Transverse colon (tissue), 4 donors: Measurements from ENCODE around the gene SLC29A4. TPM values are rescaled to one million over a fixed set of nuclear protein-coding genes. Genes with fewer than 3 reads are reported as not detected.
A peak's percentile ranks its signal among the peaks of the same experiment; 100 is the strongest.

Experiments
- DNase-seq: peaks from one replicate; pipeline ENCODE4 v3.0.0-alpha.2; 2019
- H3K27ac ChIP-seq, 4 donors: fragments of 200-600 bp; sonication (generic); 2 replicates each; pipeline ENCODE4 v1.5.1; 2016 to 2018; ENCODE audit warnings: inconsistent platforms in 4 of 4
- H3K27me3 ChIP-seq: fragments of 200-600 bp; sonication (generic); 2 replicates; pipeline ENCODE4 v1.5.1; 2017; ENCODE audit warnings: inconsistent platforms
- H3K36me3 ChIP-seq, 4 donors: fragments of 200-600 bp; sonication (generic); 2 replicates each; pipeline ENCODE4 v1.5.1; 2017 to 2019; ENCODE audit warnings: inconsistent platforms in 4 of 4
- H3K4me1 ChIP-seq, 4 donors: fragments of 200-600 bp; sonication (generic); 2 replicates each; pipeline ENCODE4 v1.5.1; 2017 to 2020; ENCODE audit warnings: inconsistent platforms in 4 of 4
- H3K4me3 ChIP-seq, 4 donors: fragments of 200-600 bp; sonication (generic); 1 replicate in 1 of 4; 2 replicates in 3 of 4; pipeline versions ENCODE4 v1.5.1 to v1.6.1; 2017 to 2019; ENCODE audit warnings: inconsistent platforms in 4 of 4
- H3K9me3 ChIP-seq, 2 donors: fragments of 200-600 bp; sonication (generic); 2 replicates each; pipeline ENCODE4 v1.5.1; 2017 to 2019; ENCODE audit warnings: inconsistent platforms in 2 of 2
- EP300 ChIP-seq: sonication (generic); formaldehyde crosslinking; IDR thresholded peaks from one replicate; pipeline ENCODE4 v1.6.1; 2017; ENCODE audit warnings: antibody characterized with exemption, low read depth
- POLR2A ChIP-seq: fragments of 450-650 bp; IDR thresholded peaks from one replicate; pipeline ENCODE4 v1.6.1; 2016; ENCODE audit warnings: antibody characterized with exemption, mild to moderate bottlenecking, moderate library complexity
- POLR2AphosphoS5 ChIP-seq, 3 donors: sonication (generic); formaldehyde crosslinking; IDR thresholded peaks; one replicate each; pipeline ENCODE4 v1.6.1; 2016; ENCODE audit warnings: antibody characterized with exemption in 3 of 3
- WGBS, 2 donors: methylation state at CpG; one replicate each; pipeline ENCODE4 v1.1.5; 2018; ENCODE audit warnings: low coverage in 1 of 2; 5-methylcytosine and 5-hydroxymethylcytosine counted together
- in situ Hi-C, 4 donors: fragments of 200-750 bp; cut with MboI; loops; one replicate each; pipeline versions ENCODE4 v1.15.0 to v1.15.1; 2017; ENCODE audit warnings: low sequenced_read_pairs in 3 of 4, low pct_ligation_motif_present in 1 of 4, low pct_unique_long_range_greater_than_20kb in 1 of 4
- intact Hi-C: fragments of 100-400 bp; cut with DNase I; formaldehyde crosslinking; loops from one replicate; pipeline ENCODE4 v1.15.1; 2023; ENCODE audit warnings: low total_unique reads
- total RNA-seq, 4 donors: library from RNA; depleted of rRNA; stranded (reverse); fragments of >200 nt; gene quantifications; one replicate each; pipeline ENCODE4 v1.1.0, GENCODE V29; 2016
- TF ChIP-seq, protein P1 (sequence below), 5 experiments: fragments of 200-600 bp in 3 of 5; fragments of 450-650 bp in 2 of 5; sonication (generic) in 3 of 5; IDR thresholded peaks; 1 replicate in 2 of 5; 2 replicates in 3 of 5; pipeline ENCODE4 v1.5.1; 2016 to 2017; ENCODE audit warnings: antibody characterized with exemption in 5 of 5, inconsistent platforms in 3 of 5, mild to moderate bottlenecking in 2 of 5, moderate library complexity in 1 of 5

SLC29A4 gene, protein sequence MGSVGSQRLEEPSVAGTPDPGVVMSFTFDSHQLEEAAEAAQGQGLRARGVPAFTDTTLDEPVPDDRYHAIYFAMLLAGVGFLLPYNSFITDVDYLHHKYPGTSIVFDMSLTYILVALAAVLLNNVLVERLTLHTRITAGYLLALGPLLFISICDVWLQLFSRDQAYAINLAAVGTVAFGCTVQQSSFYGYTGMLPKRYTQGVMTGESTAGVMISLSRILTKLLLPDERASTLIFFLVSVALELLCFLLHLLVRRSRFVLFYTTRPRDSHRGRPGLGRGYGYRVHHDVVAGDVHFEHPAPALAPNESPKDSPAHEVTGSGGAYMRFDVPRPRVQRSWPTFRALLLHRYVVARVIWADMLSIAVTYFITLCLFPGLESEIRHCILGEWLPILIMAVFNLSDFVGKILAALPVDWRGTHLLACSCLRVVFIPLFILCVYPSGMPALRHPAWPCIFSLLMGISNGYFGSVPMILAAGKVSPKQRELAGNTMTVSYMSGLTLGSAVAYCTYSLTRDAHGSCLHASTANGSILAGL
- total RNA-seq, result 10 to 100 TPM in 1 of 4 donors, 1 to 10 TPM in 2, under 1 TPM in 1; 0.60 to 36.3 (median 2.6) TPM

DNA sequence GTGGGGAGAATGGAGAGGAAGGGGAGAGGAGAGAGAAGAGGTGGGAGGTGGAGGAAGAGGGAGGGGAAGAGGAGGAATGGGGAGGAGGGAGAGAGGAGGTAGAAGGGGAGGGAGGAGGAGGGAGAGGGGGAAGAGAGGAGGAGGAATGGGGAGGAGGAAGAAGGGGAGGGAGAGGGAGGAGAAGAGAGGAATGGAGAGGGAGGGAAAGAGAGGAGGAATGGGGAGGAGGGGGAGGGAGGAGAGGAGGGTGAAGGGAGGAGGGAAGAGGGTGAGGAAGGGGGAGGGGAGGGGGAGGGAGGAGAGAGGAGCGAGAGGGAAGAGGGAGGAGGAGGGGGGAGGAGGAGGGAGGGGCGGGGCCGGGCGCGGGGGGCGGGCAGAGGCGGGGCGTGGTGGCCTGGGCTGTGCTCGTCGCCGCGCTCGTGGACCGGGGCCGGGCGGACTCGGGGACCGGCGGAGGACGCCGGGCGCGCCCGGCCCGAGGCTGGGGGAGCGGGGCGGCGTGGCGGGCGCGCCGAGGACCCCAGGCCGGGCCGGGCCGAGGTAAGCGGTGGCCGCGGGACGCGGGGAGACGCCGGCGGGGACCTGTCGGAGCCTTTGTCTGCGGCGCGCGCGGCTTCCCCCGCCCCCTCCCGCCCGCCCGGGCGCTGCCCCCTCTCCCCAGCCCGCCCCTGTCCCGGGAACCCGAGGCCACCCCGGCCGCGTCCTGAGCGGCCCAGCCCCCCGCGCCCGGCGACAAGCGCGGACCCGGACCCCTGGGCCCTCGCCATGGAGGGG, at the start of gene SLC29A4:
SLC29A4 (plus strand) TSS at position 401 of the 774 bp plus-strand sequence. CDS start 4,874 bp downstream, outside the sequence.
- TF ChIP-seq, protein P1, sequence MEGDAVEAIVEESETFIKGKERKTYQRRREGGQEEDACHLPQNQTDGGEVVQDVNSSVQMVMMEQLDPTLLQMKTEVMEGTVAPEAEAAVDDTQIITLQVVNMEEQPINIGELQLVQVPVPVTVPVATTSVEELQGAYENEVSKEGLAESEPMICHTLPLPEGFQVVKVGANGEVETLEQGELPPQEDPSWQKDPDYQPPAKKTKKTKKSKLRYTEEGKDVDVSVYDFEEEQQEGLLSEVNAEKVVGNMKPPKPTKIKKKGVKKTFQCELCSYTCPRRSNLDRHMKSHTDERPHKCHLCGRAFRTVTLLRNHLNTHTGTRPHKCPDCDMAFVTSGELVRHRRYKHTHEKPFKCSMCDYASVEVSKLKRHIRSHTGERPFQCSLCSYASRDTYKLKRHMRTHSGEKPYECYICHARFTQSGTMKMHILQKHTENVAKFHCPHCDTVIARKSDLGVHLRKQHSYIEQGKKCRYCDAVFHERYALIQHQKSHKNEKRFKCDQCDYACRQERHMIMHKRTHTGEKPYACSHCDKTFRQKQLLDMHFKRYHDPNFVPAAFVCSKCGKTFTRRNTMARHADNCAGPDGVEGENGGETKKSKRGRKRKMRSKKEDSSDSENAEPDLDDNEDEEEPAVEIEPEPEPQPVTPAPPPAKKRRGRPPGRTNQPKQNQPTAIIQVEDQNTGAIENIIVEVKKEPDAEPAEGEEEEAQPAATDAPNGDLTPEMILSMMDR (IDR thresholded peaks at IDR 0.05), result no peak
- TF ChIP-seq POLR2AphosphoS5 (IDR thresholded peaks at IDR 0.05), result no peak
- no peak for TF ChIP-seq POLR2A
- WGBS, 2 donors, result 1% methylated on average over 35 of the region's 69 CpGs; no CpG with 5 or more reads in 1 of the 2 donors
- intact Hi-C loops, result no loop called here
- Histone ChIP-seq H3K4me3 (peak within 1 kb of the TSS; percentile 9 to 60 (median 45)), H3K27ac (peak within 1 kb of the TSS in 2 of 4 donors; percentile 0 to 33), H3K9me3 (no peaks in the 10 kb centered on the region), H3K27me3 (peaks cover 15% of the 10 kb centered on the region), H3K36me3 (no peaks in the 10 kb centered on the region), H3K4me1 (peaks cover 0 to 18% (median 15%) of the 10 kb centered on the region in 4 donors)
- peak; percentile 52 for DNase-seq
- in situ Hi-C loops, result no loop called here

DNA sequence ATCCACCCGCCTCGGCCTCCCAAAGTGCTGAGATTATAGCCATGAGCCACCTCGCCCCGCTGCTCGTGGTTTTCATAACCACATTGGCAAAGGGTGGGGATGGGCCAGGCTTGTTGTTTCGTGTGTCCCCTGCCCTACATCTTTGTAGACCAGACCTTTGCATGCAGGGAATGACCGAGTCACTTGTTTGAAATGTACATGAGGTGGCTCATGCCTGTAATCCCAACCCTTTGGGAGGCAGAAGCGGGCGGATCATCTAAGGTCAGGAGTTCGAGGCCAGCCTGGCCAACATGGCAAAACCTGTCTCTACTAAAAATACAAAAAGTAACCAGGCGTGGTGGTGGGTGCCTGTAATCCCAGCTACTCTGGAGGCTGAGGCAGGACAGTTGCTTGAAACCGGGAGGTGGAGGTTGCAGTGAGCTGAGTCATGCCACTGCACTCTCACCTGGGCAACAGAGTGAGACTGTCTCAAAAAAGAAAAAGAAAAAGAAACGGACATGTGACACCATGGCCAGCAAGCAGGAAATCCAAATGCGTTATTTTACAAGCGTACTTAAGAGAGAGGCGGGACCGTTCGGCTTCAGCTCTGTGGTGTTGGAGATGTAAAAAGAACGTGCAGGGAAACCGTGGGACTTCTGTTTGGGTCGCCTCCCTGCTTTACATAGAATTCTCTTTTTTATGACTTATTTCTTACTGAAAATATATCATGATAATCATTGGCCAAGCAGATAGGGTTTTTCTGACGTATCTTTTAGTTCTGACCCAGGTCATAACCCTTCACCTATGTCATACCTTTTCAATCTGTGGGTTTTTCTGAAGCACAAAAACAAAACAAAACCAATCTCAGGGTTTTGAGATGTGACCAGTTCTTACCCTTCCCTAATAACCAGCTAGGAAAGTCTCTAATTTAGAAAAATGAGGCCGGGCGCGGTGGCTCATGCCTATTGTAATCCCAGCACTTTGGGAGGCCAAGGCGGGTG, 47.6 kb upstream of the SLC29A4 start:
- WGBS, 2 donors, result 56 to 60% methylated on average over 12 to 26 of the region's 26 CpGs
- no peak overlapping the region for H3K4me3 ChIP-seq
- intact Hi-C loops, result loop anchor here (10.0 kb wide), 1 partner anchor 220 kb away; no protein-coding TSS in a partner anchor
- H3K4me1 ChIP-seq, result peaks cover 0 to 14% (median 3%) of the 10 kb centered on the region in 4 donors
- DNase-seq, result peak; percentile 30
- peaks cover 0 to 11% (median 6%) of the 10 kb centered on the region in 4 donors for H3K36me3 ChIP-seq
- TF ChIP-seq EP300, result no peak
- TF ChIP-seq, protein P1 (IDR thresholded peaks at IDR 0.05), result no peak
- in situ Hi-C loops, result loop anchor here in 2 of 4 donors (25.0 kb wide), 1 partner anchor 227 kb away; no protein-coding TSS in a partner anchor
- no peaks in the 10 kb centered on the region for H3K9me3 ChIP-seq
- H3K27me3 ChIP-seq, result no peaks in the 10 kb centered on the region
- H3K27ac ChIP-seq, result no peak overlapping the region

DNA sequence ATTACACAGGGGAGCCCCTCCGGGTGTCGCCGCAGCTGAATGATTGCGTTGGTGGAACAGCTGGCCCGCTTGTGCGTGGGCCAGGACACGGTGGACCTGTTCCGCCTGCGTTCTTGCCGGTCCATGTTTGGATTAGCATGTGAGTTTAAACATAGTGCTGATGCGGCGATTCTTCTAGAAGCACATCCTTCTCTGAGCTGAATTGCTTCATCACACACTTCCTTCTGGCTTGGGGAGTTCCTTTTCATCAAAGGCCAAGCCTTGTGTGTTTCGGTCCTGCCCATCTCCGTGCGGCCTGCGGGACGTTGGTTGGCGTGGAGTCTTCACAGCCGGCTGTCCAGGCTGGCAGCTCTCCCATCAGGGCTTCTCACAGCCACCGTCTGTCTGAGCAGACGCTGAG, 45.5 kb upstream of the SLC29A4 start:
- H3K27me3 ChIP-seq, result no peaks in the 10 kb centered on the region
- peaks cover 4 to 21% (median 12%) of the 10 kb centered on the region in 4 donors for H3K4me1 ChIP-seq
- intact Hi-C loops (loop anchor here (10.0 kb wide), 1 partner anchor 218 kb away; no protein-coding TSS in a partner anchor), in situ Hi-C loops (loop anchor here in 2 of 4 donors (25.0 kb wide), 1 partner anchor 225 kb away; no protein-coding TSS in a partner anchor)
- peak overlapping the region; percentile 31 to 42 (median 34) for H3K27ac ChIP-seq
- no peaks in the 10 kb centered on the region for H3K36me3 ChIP-seq
- peak; percentile 49 for DNase-seq
- peak; percentile 22 to 34 (median 22) for TF ChIP-seq POLR2AphosphoS5 (IDR thresholded peaks at IDR 0.05)
- TF ChIP-seq, protein P1 (IDR thresholded peaks at IDR 0.05), result no peak
- H3K9me3 ChIP-seq, result no peaks in the 10 kb centered on the region
- 52 to 76% methylated on average over 18 to 21 of the region's 21 CpGs for WGBS, 2 donors
- H3K4me3 ChIP-seq, result no peak overlapping the region
